ENCODE measurements around the gene PODNL1. TPM values are rescaled to one million over a fixed set of nuclear protein-coding genes. Genes with fewer than 3 reads are reported as not detected.

PODNL1 gene
- total and polyA plus RNA-seq, 2 experiments from 2014 or later, result 6.2 to 45.3 TPM

DNA sequence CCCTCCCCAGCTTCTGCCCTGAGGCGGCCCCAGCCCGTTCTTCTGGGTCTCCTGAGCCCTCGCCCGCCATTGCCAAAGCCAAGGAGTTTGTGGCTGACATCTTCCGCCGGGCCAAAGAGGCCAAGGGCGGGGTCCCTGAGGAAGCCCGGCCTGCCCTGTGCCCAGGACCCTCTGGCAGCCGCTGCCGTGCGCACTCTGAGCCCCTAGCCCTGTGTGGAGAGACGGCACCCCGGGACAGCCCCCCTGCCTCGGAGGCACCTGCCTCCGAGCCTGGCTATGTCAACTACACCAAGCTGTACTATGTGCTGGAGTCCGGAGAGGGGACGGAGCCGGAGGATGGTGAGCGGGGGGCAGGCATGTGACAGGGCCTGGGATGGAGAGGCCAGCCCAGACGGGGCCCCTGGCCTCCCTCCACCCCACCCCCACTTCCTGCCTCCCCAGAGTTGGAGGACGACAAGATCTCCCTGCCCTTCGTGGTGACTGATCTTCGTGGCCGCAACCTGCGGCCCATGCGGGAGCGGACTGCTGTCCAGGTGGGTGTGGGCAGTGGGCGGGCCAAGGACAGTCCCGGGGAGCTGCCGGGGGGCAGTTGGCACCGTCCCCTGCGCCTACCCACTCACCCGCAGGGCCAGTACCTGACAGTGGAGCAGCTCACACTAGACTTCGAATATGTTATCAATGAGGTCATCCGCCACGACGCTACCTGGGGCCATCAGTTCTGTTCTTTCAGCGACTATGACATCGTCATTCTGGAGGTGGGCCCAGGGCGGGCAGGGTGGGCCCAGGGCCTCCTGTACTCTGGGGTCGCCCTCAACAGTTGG, 21.1 kb upstream of the PODNL1 start:
- H3K27ac ChIP-seq, result no peak overlapping the region
- no peak for DNase-seq

DNA sequence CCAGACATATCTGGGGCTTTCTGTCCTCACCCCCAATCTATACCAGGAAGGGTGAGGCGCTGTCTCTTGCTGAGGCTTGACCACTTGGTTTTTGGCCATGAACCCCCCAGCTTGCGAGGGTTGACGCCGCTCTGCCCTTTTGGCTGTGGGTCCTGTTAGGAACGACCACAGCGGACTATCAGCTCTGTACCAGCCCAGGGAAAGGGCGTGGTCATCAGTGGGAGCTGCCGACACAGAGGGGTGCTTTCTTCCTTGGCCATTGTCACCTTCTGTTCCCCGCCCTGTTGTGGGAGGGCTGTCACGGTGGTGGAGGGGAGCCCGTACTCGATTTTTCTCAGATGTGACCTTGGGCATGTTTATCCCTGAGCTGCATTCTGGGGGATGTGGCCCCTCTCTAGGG, 19.8 kb upstream of the PODNL1 start:
- no peaks in the 10 kb centered on the region for H3K9me3 ChIP-seq (ENCODE audit: low read depth)
- no peak for TF ChIP-seq EZH2phosphoT487 (IDR thresholded peaks at IDR 0.05; ENCODE audit: insufficient read depth, low read depth)
- no peak for TF ChIP-seq EZH2 (IDR thresholded peaks at IDR 0.05; ENCODE audit: insufficient read depth, poor library complexity, severe bottlenecking)
- peaks cover 5% of the 10 kb centered on the region for H3K4me1 ChIP-seq (ENCODE audit: insufficient read depth)
- no peaks in the 10 kb centered on the region for H4K20me1 ChIP-seq (ENCODE audit: insufficient read depth)
- H3K4me3 ChIP-seq, result no peak overlapping the region
- no peak for DNase-seq
- H3K9ac ChIP-seq, result no peak overlapping the region
- H3K9me2 ChIP-seq (ENCODE audit: insufficient read depth), result no peaks in the 10 kb centered on the region
- no peak overlapping the region for H2AFZ ChIP-seq
- 0 out of 2 replicates have a peak, but pooled peaks cover 3% of the 10 kb centered on the region for H3F3A ChIP-seq (ENCODE audit: insufficient read depth)
- WGBS, 2 experiments (ENCODE audit: low coverage in 1 of 2, low lambda C conversion rate in 2 of 2, missing lambda C conversion rate in 2 of 2), result 83 to 90% methylated on average over 11 to 12 of the region's 12 CpGs
- H3K4me2 ChIP-seq (ENCODE audit: unreplicated experiment), result no peak overlapping the region
- in situ Hi-C loops (cut with MboI), result no loop called here
- H3K27ac ChIP-seq, result no peak overlapping the region
- H3K27me3 ChIP-seq (replicated peaks; ENCODE audit: insufficient read depth), result no peaks in the 10 kb centered on the region
- H3K79me2 ChIP-seq (ENCODE audit: insufficient read depth), result peaks cover 24% of the 10 kb centered on the region
- peaks cover 4% of the 10 kb centered on the region; the same call in 1 of the 2 replicates for H3K36me3 ChIP-seq (ENCODE audit: low read depth)

More for the DNA sequence above, 21.1 kb upstream of the PODNL1 start:
- TF ChIP-seq EZH2 (IDR thresholded peaks at IDR 0.05; ENCODE audit: insufficient read depth, poor library complexity, severe bottlenecking), result no peak
- TF ChIP-seq EZH2phosphoT487 (IDR thresholded peaks at IDR 0.05; ENCODE audit: insufficient read depth, low read depth), result no peak
- Histone ChIP-seq H3K9me3 (ENCODE audit: low read depth) (no peaks in the 10 kb centered on the region), H3K9me2 (ENCODE audit: insufficient read depth) (no peaks in the 10 kb centered on the region), H3F3A (ENCODE audit: insufficient read depth) (0 out of 2 replicates have a peak, but pooled peaks cover 3% of the 10 kb centered on the region), H3K79me2 (ENCODE audit: insufficient read depth) (peaks cover 11% of the 10 kb centered on the region), H3K36me3 (ENCODE audit: low read depth) (peaks cover 4% of the 10 kb centered on the region; the same call in 1 of the 2 replicates), H3K4me2 (ENCODE audit: unreplicated experiment) (no peak overlapping the region), H3K4me1 (ENCODE audit: insufficient read depth) (no peaks in the 10 kb centered on the region), H2AFZ (no peak overlapping the region), H3K27me3 (replicated peaks; ENCODE audit: insufficient read depth) (no peaks in the 10 kb centered on the region), H4K20me1 (ENCODE audit: insufficient read depth) (no peaks in the 10 kb centered on the region), H3K4me3 (no peak overlapping the region), H3K9ac (no peak overlapping the region)
- WGBS, 2 experiments (ENCODE audit: low coverage in 1 of 2, low lambda C conversion rate in 2 of 2, missing lambda C conversion rate in 2 of 2), result 89 to 97% methylated on average over 37 to 41 of the region's 41 CpGs
- in situ Hi-C loops (cut with MboI), result no loop called here

DNA sequence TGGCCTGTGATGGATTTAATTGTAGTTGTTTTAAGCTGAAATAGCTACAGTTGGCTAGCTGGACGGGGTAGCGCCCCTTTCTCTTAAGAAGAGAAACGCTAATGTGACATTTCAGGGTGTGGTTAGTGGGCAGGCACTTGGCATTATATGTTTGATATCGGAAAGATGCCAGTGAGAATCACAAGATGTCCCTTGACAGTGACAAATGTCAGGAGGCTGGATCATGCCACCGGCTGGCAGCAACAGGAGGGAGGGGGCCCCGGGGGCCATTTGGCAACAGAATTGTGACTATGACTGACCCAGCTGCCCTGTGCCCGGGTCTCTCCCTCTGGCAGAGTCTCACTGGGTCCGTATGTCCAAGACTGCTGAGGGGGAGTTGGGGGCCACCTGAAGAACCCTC, 18.8 kb upstream of the PODNL1 start:
- in situ Hi-C loops (cut with MboI), result no loop called here
- H3K27ac ChIP-seq, result no peak overlapping the region
- H3K9ac ChIP-seq, result no peak overlapping the region
- H3K36me3 ChIP-seq (ENCODE audit: low read depth), result peaks cover 4% of the 10 kb centered on the region; the same call in 1 of the 2 replicates
- peaks cover 27% of the 10 kb centered on the region for H3K79me2 ChIP-seq (ENCODE audit: insufficient read depth)
- no peak for DNase-seq
- WGBS, 2 experiments (ENCODE audit: low coverage in 1 of 2, low lambda C conversion rate in 2 of 2, missing lambda C conversion rate in 2 of 2), result 62 to 66% methylated on average over 8 of the region's 8 CpGs
- no peak overlapping the region for H3K4me3 ChIP-seq
- H3K27me3 ChIP-seq (replicated peaks; ENCODE audit: insufficient read depth), result no peaks in the 10 kb centered on the region
- H2AFZ ChIP-seq, result no peak overlapping the region
- H3K9me2 ChIP-seq (ENCODE audit: insufficient read depth), result no peaks in the 10 kb centered on the region
- peaks cover 5% of the 10 kb centered on the region for H3K4me1 ChIP-seq (ENCODE audit: insufficient read depth)
- TF ChIP-seq EZH2phosphoT487 (IDR thresholded peaks at IDR 0.05; ENCODE audit: insufficient read depth, low read depth), result no peak
- TF ChIP-seq EZH2 (IDR thresholded peaks at IDR 0.05; ENCODE audit: insufficient read depth, poor library complexity, severe bottlenecking), result no peak
- 0 out of 2 replicates have a peak, but pooled peaks cover 3% of the 10 kb centered on the region for H3F3A ChIP-seq (ENCODE audit: insufficient read depth)
- no peaks in the 10 kb centered on the region for H4K20me1 ChIP-seq (ENCODE audit: insufficient read depth)
- no peaks in the 10 kb centered on the region for H3K9me3 ChIP-seq (ENCODE audit: low read depth)
- H3K4me2 ChIP-seq (ENCODE audit: unreplicated experiment), result no peak overlapping the region

DNA sequence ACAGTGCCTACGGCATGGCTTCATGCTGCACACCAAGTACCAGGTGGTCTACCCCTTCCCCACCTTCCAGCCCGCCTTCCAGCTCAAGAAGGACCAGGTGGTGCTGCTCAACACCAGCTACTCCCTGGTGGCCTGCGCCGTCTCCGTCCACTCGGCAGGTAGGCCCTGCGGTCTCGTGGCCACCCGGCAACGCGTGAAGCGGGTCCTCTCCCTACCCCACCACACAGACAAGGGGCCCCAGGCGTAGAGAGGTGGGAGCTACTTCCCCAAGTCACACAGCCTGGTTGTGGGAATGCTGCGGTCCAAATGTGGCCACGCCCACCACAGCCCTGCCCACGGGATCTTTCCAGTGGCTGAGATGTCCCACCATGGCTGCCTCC, 18.1 kb upstream of the PODNL1 start:
- TF ChIP-seq EZH2 (IDR thresholded peaks at IDR 0.05; ENCODE audit: insufficient read depth, poor library complexity, severe bottlenecking), result no peak
- TF ChIP-seq EZH2phosphoT487 (IDR thresholded peaks at IDR 0.05; ENCODE audit: insufficient read depth, low read depth), result no peak
- Histone ChIP-seq H3K9me3 (ENCODE audit: low read depth) (no peaks in the 10 kb centered on the region), H3K4me3 (no peak overlapping the region), H3K4me1 (ENCODE audit: insufficient read depth) (peaks cover 5% of the 10 kb centered on the region), H3K27me3 (replicated peaks; ENCODE audit: insufficient read depth) (no peaks in the 10 kb centered on the region), H3K36me3 (ENCODE audit: low read depth) (peaks cover 4% of the 10 kb centered on the region; the same call in 1 of the 2 replicates), H4K20me1 (ENCODE audit: insufficient read depth) (no peaks in the 10 kb centered on the region), H3K27ac (no peak overlapping the region), H3K9ac (no peak overlapping the region), H3K4me2 (ENCODE audit: unreplicated experiment) (no peak overlapping the region), H3F3A (ENCODE audit: insufficient read depth) (0 out of 2 replicates have a peak, but pooled peaks cover under 1% of the 10 kb centered on the region), H2AFZ (no peak overlapping the region), H3K9me2 (ENCODE audit: insufficient read depth) (no peaks in the 10 kb centered on the region), H3K79me2 (ENCODE audit: insufficient read depth) (peaks cover 27% of the 10 kb centered on the region)
- WGBS, 2 experiments (ENCODE audit: low coverage in 1 of 2, low lambda C conversion rate in 2 of 2, missing lambda C conversion rate in 2 of 2), result 96% methylated on average over 15 to 16 of the region's 16 CpGs
- no peak for DNase-seq
- in situ Hi-C loops (cut with MboI), result no loop called here

All from GM23248 (cell line).